CD4-positive, CD25-positive, alpha-beta regulatory T cell (primary cell): Measurements from ENCODE around the gene RFX1. TPM values are rescaled to one million over a fixed set of nuclear protein-coding genes. Genes with fewer than 3 reads are reported as not detected.
"Not testable (repeated sequence)": the region's sequence is repeated elsewhere in the genome, so short reads cannot be mapped to it uniquely, and the experiment has no call there.

ENCODE experiments used
- ATAC-seq, 2 donors: fragments of 150-1000 bp; cut with Tn5 transposase; one replicate each; pipeline ENCODE4 v1.10.0; 2021; ENCODE audit warnings: low read depth in 2 of 2, moderate number of reproducible peaks in 2 of 2, moderate library complexity in 1 of 2
- DNase-seq, 3 donors: peaks; one replicate each; pipeline versions ENCODE4 v3.0.0 to v3.0.0-alpha.2; 2012 to 2022; ENCODE audit warnings: mixed read lengths in 1 of 3
- H3K27ac ChIP-seq: one replicate; pipeline ENCODE4 v1.7.0; 2013; ENCODE audit warnings: mild to moderate bottlenecking, low read length; ENCODE audit not compliant: insufficient read depth, poor library complexity, severe bottlenecking
- H3K27me3 ChIP-seq: one replicate; pipeline ENCODE4 v1.7.0; 2013; ENCODE audit warnings: low read length; ENCODE audit not compliant: control insufficient read depth, insufficient read depth
- H3K36me3 ChIP-seq: one replicate; pipeline ENCODE4 v1.7.0; 2013; ENCODE audit warnings: mild to moderate bottlenecking, low read length, moderate library complexity; ENCODE audit not compliant: control insufficient read depth, insufficient read depth
- H3K4me1 ChIP-seq: 2 replicates; pipeline ENCODE4 v1.7.0; 2013; ENCODE audit warnings: mild to moderate bottlenecking, low read length; ENCODE audit not compliant: insufficient read depth, control insufficient read depth, poor library complexity, severe bottlenecking
- H3K4me3 ChIP-seq: one replicate; pipeline ENCODE4 v1.7.0; 2013; ENCODE audit warnings: low read depth, mild to moderate bottlenecking, low read length, moderate library complexity
- H3K9me3 ChIP-seq, 2 experiments: 1 replicate in 1 of 2; 2 replicates in 1 of 2; pipeline ENCODE4 v1.7.0; 2013; ENCODE audit warnings: low read length in 2 of 2, mild to moderate bottlenecking in 1 of 2, moderate library complexity in 1 of 2; ENCODE audit not compliant: control insufficient read depth in 2 of 2
- H3K27ac Mint-ChIP-seq, 3 donors: one replicate each; pipeline ENCODE4 v1.8.0; 2020 to 2022; ENCODE audit warnings: mild to moderate bottlenecking in 3 of 3, mixed read lengths in 3 of 3, moderate library complexity in 2 of 3
- H3K27me3 Mint-ChIP-seq: one replicate; pipeline ENCODE4 v1.8.0; 2022; ENCODE audit warnings: mild to moderate bottlenecking, mixed read lengths
- H3K36me3 Mint-ChIP-seq: one replicate; pipeline ENCODE4 v1.8.0; 2020; ENCODE audit warnings: mixed read lengths
- H3K4me1 Mint-ChIP-seq, 4 donors: one replicate each; pipeline ENCODE4 v1.8.0; 2020 to 2022; ENCODE audit warnings: mixed read lengths in 4 of 4, mild to moderate bottlenecking in 1 of 4
- H3K4me3 Mint-ChIP-seq, 4 donors: one replicate each; pipeline ENCODE4 v1.8.0; 2020 to 2022; ENCODE audit warnings: mild to moderate bottlenecking in 4 of 4, mixed read lengths in 4 of 4, moderate library complexity in 3 of 4
- H3K9me3 Mint-ChIP-seq, 7 donors: one replicate each; pipeline ENCODE4 v1.8.0; 2020 to 2022; ENCODE audit warnings: mixed read lengths in 7 of 7, mild to moderate bottlenecking in 3 of 7, moderate library complexity in 2 of 7
- polyA plus RNA-seq, 4 donors: library from polyadenylated mRNA; unstranded; fragments of 300-500 nt; fragmentation: Illumina TruSeq; gene quantifications; one replicate each; pipeline ENCODE4 v1.2.3, GENCODE V29; 2021
- total RNA-seq: library from RNA; stranded (reverse); gene quantifications from one replicate; pipeline ENCODE4 v1.2.3, GENCODE V29; 2022

RFX1 gene
- total and polyA plus RNA-seq, 5 donors from 2014 or later, result 0.48 to 23.2 (median 1.1) TPM

DNA sequence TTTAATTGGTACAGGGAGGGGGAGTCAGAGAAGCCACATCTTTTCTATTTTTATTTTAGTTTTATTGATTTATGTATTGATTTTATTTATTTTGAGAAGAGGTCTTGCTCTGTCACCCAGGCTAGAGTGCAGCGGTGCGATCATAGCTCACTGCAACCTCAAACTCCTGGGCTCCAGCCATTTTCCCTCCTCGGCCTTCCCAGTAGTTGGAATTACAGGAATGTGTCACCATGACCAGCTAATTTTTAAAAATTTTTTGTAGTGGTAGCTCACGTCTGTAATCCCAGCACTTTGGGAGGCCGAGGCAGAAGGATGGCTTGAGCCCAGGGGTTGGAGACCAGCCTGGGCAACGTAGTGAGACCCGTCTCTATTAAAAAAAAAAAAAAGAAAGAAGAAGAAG lies 29.6 kb upstream of the RFX1 start:
- no peak overlapping the region for H3K27ac Mint-ChIP-seq
- Histone ChIP-seq H3K4me3 (no peak overlapping the region), H3K27me3 (no peaks in the 10 kb centered on the region), H3K4me1 (peaks cover 40% of the 10 kb centered on the region), H3K36me3 (peaks cover 39% of the 10 kb centered on the region), H3K9me3 (no peaks in the 10 kb centered on the region), H3K27ac (no peak overlapping the region)
- H3K4me3 Mint-ChIP-seq, result peak overlapping the region in 2 of 4 donors; percentile 31 to 68
- peaks cover 16% of the 10 kb centered on the region for H3K36me3 Mint-ChIP-seq
- peaks cover 4 to 55% (median 20%) of the 10 kb centered on the region in 4 donors for H3K4me1 Mint-ChIP-seq
- DNase-seq (no peak), ATAC-seq (no peak)
- no peaks in the 10 kb centered on the region for H3K27me3 Mint-ChIP-seq
- H3K9me3 Mint-ChIP-seq, result no peaks in the 10 kb centered on the region

- Mint-ChIP-seq H3K4me1 (peaks cover 4 to 61% (median 23%) of the 10 kb centered on the region in 4 donors), H3K36me3 (peaks cover 16% of the 10 kb centered on the region)
- H3K36me3 ChIP-seq, result peaks cover 36% of the 10 kb centered on the region
Observed at GRCh38 chr19:14035159-14035558, 29.0 kb upstream of the RFX1 start.

GRCh38 chr19:14033946-14034345 lies 27.8 kb upstream of the RFX1 start:
- Mint-ChIP-seq H3K27ac (peak overlapping the region in 1 of 3 donors; percentile 90), H3K27me3 (no peaks in the 10 kb centered on the region), H3K9me3 (peaks cover 0 to 2% (median 0%) of the 10 kb centered on the region in 7 donors), H3K36me3 (peaks cover 15% of the 10 kb centered on the region), H3K4me3 (peak overlapping the region; percentile 65 to 90 (median 74)), H3K4me1 (peaks cover 4 to 57% (median 26%) of the 10 kb centered on the region in 4 donors)
- ATAC-seq, result no peak
- Histone ChIP-seq H3K4me1 (peaks cover 44% of the 10 kb centered on the region), H3K4me3 (peak overlapping the region; percentile 18), H3K27me3 (no peaks in the 10 kb centered on the region), H3K36me3 (peaks cover 25% of the 10 kb centered on the region), H3K9me3 (no peaks in the 10 kb centered on the region), H3K27ac (no peak overlapping the region)
- no peak for DNase-seq

More at GRCh38 chr19:14035159-14035558, 29.0 kb upstream of the RFX1 start:
- peaks cover 44% of the 10 kb centered on the region for H3K4me1 ChIP-seq
- not testable (repeated sequence) for H3K4me3 ChIP-seq, H3K9me3 ChIP-seq, H3K27me3 ChIP-seq, ATAC-seq, H3K9me3 Mint-ChIP-seq, DNase-seq, H3K27ac ChIP-seq, H3K27me3 Mint-ChIP-seq
- H3K27ac Mint-ChIP-seq, result peak overlapping the region in 1 of 3 donors; percentile 9
- H3K4me3 Mint-ChIP-seq, result peak overlapping the region in 2 of 4 donors; percentile 31 to 82

DNA sequence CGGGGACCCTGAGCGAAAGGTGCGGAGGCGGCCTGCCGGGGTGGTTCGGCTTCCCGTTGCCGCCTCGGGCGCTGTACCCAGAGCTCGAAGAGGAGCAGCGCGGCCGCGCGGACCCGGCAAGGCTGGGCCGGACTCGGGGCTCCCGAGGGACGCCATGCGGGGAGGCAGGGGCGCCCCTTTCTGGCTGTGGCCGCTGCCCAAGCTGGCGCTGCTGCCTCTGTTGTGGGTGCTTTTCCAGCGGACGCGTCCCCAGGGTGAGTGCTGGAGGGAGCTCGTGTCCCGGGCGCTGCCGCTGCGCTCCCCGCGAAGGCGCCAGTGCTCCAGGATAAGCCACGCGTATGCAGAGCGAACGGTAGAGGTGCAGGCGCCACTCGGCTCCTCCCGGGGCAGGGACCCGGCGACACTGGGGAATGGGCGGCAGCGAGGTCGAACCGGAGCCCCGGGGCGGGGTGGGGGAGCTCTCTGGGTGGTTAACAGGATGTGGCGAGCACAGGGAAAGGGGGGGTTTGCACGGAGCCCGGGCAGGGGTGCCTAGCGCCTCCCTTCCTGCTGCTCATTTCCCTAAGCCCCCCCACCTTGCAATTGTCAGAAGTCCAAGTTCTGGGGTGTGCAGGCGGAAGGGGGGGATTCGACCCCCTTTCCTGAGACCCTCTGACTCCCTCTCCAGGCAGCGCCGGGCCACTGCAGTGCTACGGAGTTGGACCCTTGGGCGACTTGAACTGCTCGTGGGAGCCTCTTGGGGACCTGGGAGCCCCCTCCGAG lies 25.8 kb upstream of the RFX1 start, which contains the start of gene IL27RA:
Gene IL27RA, plus strand, starts transcription at position 44 of the 762 bp plus-strand sequence. Its CDS starts 111 bp downstream, at position 155.
- peaks cover 0 to 2% (median 0%) of the 10 kb centered on the region in 7 donors for H3K9me3 Mint-ChIP-seq
- peaks cover 4 to 49% (median 24%) of the 10 kb centered on the region in 4 donors for H3K4me1 Mint-ChIP-seq
- no peaks in the 10 kb centered on the region for H3K27me3 Mint-ChIP-seq
- peaks cover 44% of the 10 kb centered on the region for H3K4me1 ChIP-seq
- H3K36me3 Mint-ChIP-seq, result peaks cover 7% of the 10 kb centered on the region
- no peaks in the 10 kb centered on the region for H3K27me3 ChIP-seq
- H3K4me3 Mint-ChIP-seq, result peak within 1 kb of the TSS; percentile 88 to 99 (median 96)
- H3K36me3 ChIP-seq, result peaks cover 14% of the 10 kb centered on the region
- H3K4me3 ChIP-seq, result peak within 1 kb of the TSS; percentile 77
- peak within 1 kb of the TSS; percentile 96 for H3K27ac ChIP-seq
- DNase-seq (peak; percentile 67 to 93 (median 85)), ATAC-seq (peak; percentile 87 to 92)
- H3K27ac Mint-ChIP-seq, result peak within 1 kb of the TSS; percentile 90 to 97 (median 90)
- H3K9me3 ChIP-seq, result no peaks in the 10 kb centered on the region

DNA sequence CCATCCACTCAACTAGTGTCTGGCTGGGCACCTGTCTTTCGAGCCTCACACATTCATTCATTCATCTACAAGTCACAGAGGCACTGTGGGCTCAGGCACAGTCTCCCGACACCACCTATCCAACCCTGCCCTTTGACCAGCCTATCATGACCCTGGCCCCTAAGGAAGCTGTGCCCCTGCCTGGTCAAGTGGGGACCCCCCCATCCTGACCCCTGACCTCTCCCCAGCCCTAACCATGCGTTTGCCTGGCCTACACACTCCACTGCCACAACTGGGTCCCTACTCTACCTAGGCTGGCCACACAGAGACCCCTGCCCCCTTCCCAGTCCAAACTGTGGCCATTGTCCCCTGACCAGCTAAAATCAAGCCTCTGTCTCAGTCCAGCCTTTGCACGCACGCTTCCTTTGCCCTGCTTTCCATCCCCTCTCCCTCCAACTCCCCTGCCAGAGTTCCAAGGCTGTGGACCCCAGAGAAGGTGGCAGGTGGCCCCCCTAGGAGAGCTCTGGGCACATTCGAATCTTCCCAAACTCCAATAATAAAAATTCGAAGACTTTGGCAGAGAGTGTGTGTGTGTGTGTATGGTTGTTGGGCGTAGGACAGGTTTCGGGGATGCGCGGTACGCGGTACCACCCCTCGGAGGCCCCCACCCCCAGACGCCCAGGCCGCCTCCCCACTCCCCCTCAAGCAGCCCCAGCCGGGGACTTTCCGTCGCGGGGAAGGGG lies 25.0 kb upstream of the RFX1 start:
- Histone ChIP-seq H3K27me3 (no peaks in the 10 kb centered on the region), H3K4me1 (peaks cover 42% of the 10 kb centered on the region), H3K27ac (peak overlapping the region; percentile 96), H3K4me3 (peak overlapping the region; percentile 41), H3K36me3 (peaks cover 8% of the 10 kb centered on the region), H3K9me3 (no peaks in the 10 kb centered on the region)
- Mint-ChIP-seq H3K4me3 (peak overlapping the region; percentile 88 to 99 (median 96)), H3K27ac (peak overlapping the region; percentile 81 to 97 (median 90)), H3K27me3 (no peaks in the 10 kb centered on the region), H3K4me1 (peaks cover 4 to 41% (median 23%) of the 10 kb centered on the region in 4 donors), H3K9me3 (peaks cover 0 to 2% (median 0%) of the 10 kb centered on the region in 7 donors), H3K36me3 (peaks cover 5% of the 10 kb centered on the region)
- ATAC-seq, result no peak
- peak in 1 of 3 donors; percentile 68 for DNase-seq

- Histone ChIP-seq H3K9me3 (no peaks in the 10 kb centered on the region), H3K4me3 (no peak overlapping the region), H3K4me1 (peaks cover 25% of the 10 kb centered on the region), H3K36me3 (peaks cover 2% of the 10 kb centered on the region), H3K27me3 (no peaks in the 10 kb centered on the region), H3K27ac (no peak overlapping the region)
- Mint-ChIP-seq H3K36me3 (peaks cover 1% of the 10 kb centered on the region), H3K9me3 (peaks cover 0 to 2% (median 0%) of the 10 kb centered on the region in 7 donors), H3K27me3 (peaks cover 5% of the 10 kb centered on the region), H3K27ac (peak overlapping the region; percentile 23 to 81 (median 29)), H3K4me1 (peaks cover 1 to 33% (median 17%) of the 10 kb centered on the region in 4 donors), H3K4me3 (peak overlapping the region in 2 of 4 donors; percentile 52 to 74)
- DNase-seq, result no peak
- no peak for ATAC-seq
Observed at GRCh38 chr19:14028901-14029300, 22.8 kb upstream of the RFX1 start.

DNA sequence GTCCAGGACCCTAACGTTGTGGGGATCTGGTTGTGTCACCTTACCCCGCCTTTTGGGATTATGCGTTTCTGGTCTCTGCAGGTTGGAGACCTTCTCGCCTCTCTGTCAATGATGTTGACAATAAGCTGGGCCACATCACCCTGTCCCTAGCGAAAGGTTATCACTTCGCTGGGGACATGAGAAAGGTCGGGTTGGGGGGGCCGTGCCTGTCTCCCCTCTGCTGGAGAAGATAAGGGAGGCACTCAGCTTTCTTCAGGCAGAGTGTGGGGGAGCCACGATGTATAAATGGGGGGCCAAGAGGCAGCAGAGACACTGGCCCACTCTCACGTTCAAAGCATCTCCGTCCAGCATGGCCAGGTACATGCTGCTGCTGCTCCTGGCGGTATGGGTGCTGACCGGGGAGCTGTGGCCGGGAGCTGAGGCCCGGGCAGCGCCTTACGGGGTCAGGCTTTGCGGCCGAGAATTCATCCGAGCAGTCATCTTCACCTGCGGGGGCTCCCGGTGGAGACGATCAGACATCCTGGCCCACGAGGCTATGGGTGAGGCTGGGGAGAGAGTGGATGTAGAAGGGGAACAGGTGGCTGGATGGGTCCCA lies 21.8 kb upstream of the RFX1 start, which contains the start of gene RLN3:
Gene RLN3, plus strand, starts transcription at position 293 of the 595 bp plus-strand sequence. Its CDS starts 57 bp downstream, at position 350.
- H3K36me3 Mint-ChIP-seq, result no peaks in the 10 kb centered on the region
- ATAC-seq (no peak), DNase-seq (no peak)
- Histone ChIP-seq H3K27me3 (no peaks in the 10 kb centered on the region), H3K27ac (no peak within 1 kb of the TSS), H3K4me1 (peaks cover 18% of the 10 kb centered on the region), H3K36me3 (no peaks in the 10 kb centered on the region), H3K4me3 (no peak within 1 kb of the TSS), H3K9me3 (no peaks in the 10 kb centered on the region)
- peak within 1 kb of the TSS; percentile 23 to 81 (median 42) for H3K27ac Mint-ChIP-seq
- H3K4me1 Mint-ChIP-seq, result peaks cover 0 to 32% (median 16%) of the 10 kb centered on the region in 4 donors
- peak within 1 kb of the TSS in 3 of 4 donors; percentile 21 to 74 (median 52) for H3K4me3 Mint-ChIP-seq
- peaks cover 5% of the 10 kb centered on the region for H3K27me3 Mint-ChIP-seq
- H3K9me3 Mint-ChIP-seq, result peaks cover 0 to 2% (median 0%) of the 10 kb centered on the region in 7 donors
